HFF-Myc (cell line): ENCODE measurements around the gene ONECUT2.

Experiments used
- DNase-seq: peaks from one replicate; pipeline ENCODE4 v3.0.0-alpha.2; 2011; ENCODE audit warnings: low read depth; ENCODE audit errors: extremely low read depth
- H3K4me3 ChIP-seq: replicated peaks from 2 replicates; pipeline ENCODE4 v1.5.1; 2011; ENCODE audit warnings: low read depth, mild to moderate bottlenecking, control low read depth, low read length
- CTCF ChIP-seq: IDR thresholded peaks from 2 replicates; pipeline ENCODE4 v1.5.1; 2012; ENCODE audit warnings: mild to moderate bottlenecking, low read depth, low read length, control low read depth; ENCODE audit errors: missing control alignments

ONECUT2 gene

DNA sequence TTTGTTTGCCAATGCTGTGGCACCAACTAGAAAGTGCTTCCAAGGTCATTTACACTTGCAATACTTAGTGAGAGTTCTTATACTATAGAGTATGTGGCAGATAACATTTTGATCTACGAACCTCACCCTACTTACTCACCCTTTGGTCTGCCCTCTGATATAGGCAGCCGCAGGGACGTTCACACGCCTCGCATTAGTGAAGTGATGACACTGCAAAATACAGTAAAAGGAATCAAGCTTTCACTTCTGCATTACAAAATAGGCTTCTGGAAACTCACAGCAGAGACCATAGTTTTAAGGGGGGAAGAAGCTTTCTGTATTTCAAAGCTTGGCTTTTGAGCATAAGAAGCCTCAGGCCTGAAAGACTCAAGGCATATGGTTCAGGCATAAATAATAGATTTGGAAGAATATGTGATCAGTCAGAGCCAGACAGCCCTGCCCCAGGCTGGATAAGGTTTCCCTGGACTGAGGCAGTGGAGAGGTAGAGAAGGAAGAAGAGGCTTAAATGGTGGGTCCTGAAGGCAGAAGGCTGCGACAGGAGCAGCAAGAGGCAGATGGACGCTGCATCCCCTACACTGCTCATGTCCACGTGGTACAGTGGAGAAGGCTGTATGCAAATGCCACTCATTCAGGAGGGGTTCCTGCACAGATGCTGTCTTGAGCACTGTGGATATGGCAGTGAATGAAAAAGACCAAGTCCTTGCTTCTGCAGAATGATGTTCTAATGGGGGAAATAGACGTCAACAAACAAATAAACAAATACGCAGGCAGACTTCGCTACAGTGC, 88.2 kb downstream of the ONECUT2 start:
- DNase-seq, result no peak
- no peak for TF ChIP-seq CTCF
- H3K4me3 ChIP-seq, result no peak overlapping the region

GRCh38 chr18:57527556-57528229, 92.5 kb downstream of the ONECUT2 start:
- DNase-seq, result no peak
- no peak for TF ChIP-seq CTCF
- no peak overlapping the region for H3K4me3 ChIP-seq

- H3K4me3 ChIP-seq, result no peak overlapping the region
- no peak for DNase-seq
- TF ChIP-seq CTCF, result no peak
These were observed 94.0 kb downstream of the ONECUT2 start for GRCh38 chr18:57529151-57529550.

GRCh38 chr18:57533006-57533867, 98.1 kb downstream of the ONECUT2 start:
- TF ChIP-seq CTCF, result no peak
- no peak overlapping the region for H3K4me3 ChIP-seq
- no peak for DNase-seq

DNA sequence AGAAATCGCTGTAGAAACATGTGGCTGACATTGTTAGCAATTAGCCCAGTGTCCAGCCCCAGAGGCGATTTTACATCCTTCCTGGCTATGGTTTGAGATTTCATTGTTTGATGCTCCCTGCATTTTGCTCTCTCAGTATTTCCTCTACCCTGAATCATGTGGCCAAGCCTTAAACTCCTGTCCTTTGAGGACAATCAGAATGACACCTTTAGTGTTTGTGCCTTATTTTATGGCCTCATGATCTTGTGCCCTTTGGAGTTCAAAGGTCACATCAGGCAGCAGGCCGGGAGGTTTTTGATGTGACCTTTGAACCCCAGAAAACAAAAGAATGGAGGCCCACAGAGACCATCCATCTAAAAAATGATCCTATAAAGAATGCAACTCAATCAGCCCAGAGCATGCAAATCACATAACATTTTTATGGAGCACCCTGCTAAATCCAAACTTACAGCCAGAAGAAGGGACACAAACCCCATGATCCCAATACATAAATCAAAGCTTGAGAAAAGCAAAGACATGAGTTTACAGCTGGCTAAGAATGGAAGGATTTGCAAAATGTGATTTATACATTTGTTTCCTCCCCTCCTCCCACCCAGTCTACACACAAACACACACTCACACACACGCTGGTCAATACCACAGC, 98.8 kb downstream of the ONECUT2 start:
- TF ChIP-seq CTCF, result no peak
- H3K4me3 ChIP-seq, result no peak overlapping the region
- no peak for DNase-seq

- DNase-seq, result no peak
- no peak overlapping the region for H3K4me3 ChIP-seq
- no peak for TF ChIP-seq CTCF
These were observed 99.3 kb downstream of the ONECUT2 start for GRCh38 chr18:57534511-57534909.
